Adrenal gland (tissue), 12 donors: Measurements from ENCODE around the gene ID1. TPM values are rescaled to one million over a fixed set of nuclear protein-coding genes. Genes with fewer than 3 reads are reported as not detected.
A peak's percentile ranks its signal among the peaks of the same experiment; 100 is the strongest.

Experiments used
- DNase-seq, 7 donors: peaks; one replicate each; pipeline ENCODE4 v3.0.0-alpha.2; 2019 to 2020
- H3K27ac ChIP-seq, 5 donors: fragments of 200-600 bp; sonication (generic) in 4 of 5; 1 replicate in 3 of 5; 2 replicates in 2 of 5; pipeline versions ENCODE4 v1.5.1 to v1.8.0; 2016 to 2020; ENCODE audit warnings: mild to moderate bottlenecking in 1 of 5
- H3K27me3 ChIP-seq: fragments of 200-600 bp; 2 replicates; pipeline ENCODE4 v1.8.0; 2021
- H3K36me3 ChIP-seq, 2 donors: fragments of 200-600 bp; replicated peaks in 1 of 2; 1 replicate in 1 of 2; 2 replicates in 1 of 2; pipeline versions ENCODE4 v1.5.1 to v1.8.0; 2018 to 2022
- H3K4me1 ChIP-seq, 2 donors: fragments of 200-600 bp; replicated peaks in 1 of 2; 1 replicate in 1 of 2; 2 replicates in 1 of 2; pipeline versions ENCODE4 v1.5.1 to v1.8.0; 2018 to 2021
- H3K4me3 ChIP-seq, 4 donors: fragments of 200-600 bp; sonication (generic) in 3 of 4; one replicate each; pipeline ENCODE4 v1.5.1; 2016 to 2018
- H3K9me3 ChIP-seq, 3 donors: fragments of 200-600 bp; sonication (generic) in 1 of 3; replicated peaks in 1 of 3; 1 replicate in 2 of 3; 2 replicates in 1 of 3; pipeline versions ENCODE4 v1.5.1 to v1.8.0; 2016 to 2021
- POLR2A ChIP-seq, 2 donors: fragments of 450-650 bp; IDR thresholded peaks; one replicate each; pipeline ENCODE4 v1.6.1; 2017; ENCODE audit warnings: antibody characterized with exemption in 2 of 2, mild to moderate bottlenecking in 2 of 2, moderate library complexity in 1 of 2
- WGBS, 4 donors: extraction: QIAGEN DNeasy Blood & Tissue Kit in 2 of 4; methylation state at CpG; one replicate each; pipeline versions ENCODE4 v1.1.5 to v1.1.7; 2013 to 2017; 5-methylcytosine and 5-hydroxymethylcytosine counted together
- intact Hi-C, 2 donors: fragments of 100-400 bp; cut with DNase I; formaldehyde crosslinking; loops; one replicate each; pipeline versions ENCODE4 v1.14.1 to v1.15.0; 2022 to 2023
- polyA plus RNA-seq, 3 donors: library from polyadenylated mRNA; stranded (reverse); fragments of 200-250 nt in 2 of 3; fragments of 350-450 nt in 1 of 3; fragmentation: Illumina TruSeq in 1 of 3; extraction: RNeasy Lipid Tissue Mini Kit (QIAGEN cat#74804) in 1 of 3; gene quantifications; one replicate each; pipeline ENCODE4 v1.2.3, GENCODE V29; 2013 to 2014
- total RNA-seq, 9 donors: library from RNA; depleted of rRNA in 4 of 9; stranded (reverse); fragments of >200 nt in 4 of 9; fragments of 120-200 nt in 1 of 9; fragmentation: NEBNext Ultra II Directional in 1 of 9; extraction: Animal tissue kit (Norgen Biotek cat#: 25700) in 1 of 9; gene quantifications; one replicate each; pipeline versions ENCODE4 v1.1.0 to v1.2.4, GENCODE V29; 2013 to 2023
- TF ChIP-seq, protein P1 (sequence below), 6 experiments: fragments of 450-650 bp in 4 of 6; fragments of 200-600 bp in 2 of 6; sonication (generic) in 1 of 6; IDR thresholded peaks; 1 replicate in 5 of 6; 2 replicates in 1 of 6; pipeline versions ENCODE4 v1.5.1 to v1.8.0; 2016 to 2021; ENCODE audit warnings: antibody characterized with exemption in 6 of 6, mild to moderate bottlenecking in 2 of 6, moderate library complexity in 1 of 6
- donor health status: healthy with polysubstance abuse.
- donor health status: Bipolar disorder and iron deficiency.
- donor health status: DM: yes; HTN: yes; CAD: no.
- donor health status: DM: no; HTN: no; CAD: no.
- donor health status: DM: no; HTN: no; CAD: no.
- donor health status: DM: yes; HTN: yes; CAD: no.

ID1 gene
- total and polyA plus RNA-seq, 12 donors = 19.8 to 468 (median 113) TPM

DNA sequence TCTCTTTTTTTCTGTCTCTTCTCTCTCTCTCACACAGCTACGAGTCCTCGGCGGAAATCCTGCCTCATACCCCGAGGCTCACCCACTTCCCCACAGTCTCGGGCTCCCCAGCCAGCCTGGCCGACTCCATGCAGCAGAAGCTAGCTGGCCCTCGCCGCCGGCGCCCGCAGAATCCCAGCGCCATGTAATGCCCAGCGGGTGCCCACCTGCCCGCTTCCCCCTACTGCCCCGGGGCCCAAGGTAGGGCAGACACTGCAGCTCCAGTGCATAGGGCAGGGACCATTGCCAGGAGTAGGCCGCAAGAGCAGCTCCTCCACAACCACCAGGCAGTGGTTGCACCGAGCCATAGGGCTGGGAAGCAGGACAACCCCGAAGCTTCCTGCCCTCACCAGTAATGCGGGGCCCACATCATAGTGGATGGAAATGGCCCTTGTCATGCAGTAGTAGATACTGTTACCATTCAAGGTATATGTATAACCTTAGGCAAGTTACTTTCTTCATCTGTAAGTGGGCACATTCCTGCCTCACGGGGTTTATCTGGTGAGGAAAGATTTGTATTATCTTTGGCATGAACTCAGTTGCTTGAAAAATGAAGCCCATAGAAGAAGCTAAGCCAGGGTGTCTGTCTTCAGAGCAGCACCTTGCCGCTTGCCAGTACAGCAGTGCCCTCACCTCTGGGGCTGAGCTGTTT, 36.9 kb upstream of the ID1 start:
- Histone ChIP-seq H3K4me1 (peaks cover 7 to 13% of the 10 kb centered on the region in 2 donors), H3K4me3 (no peak overlapping the region), H3K36me3 (peaks cover 0 to 36% of the 10 kb centered on the region in 2 donors), H3K27me3 (no peaks in the 10 kb centered on the region), H3K27ac (peak overlapping the region in 3 of 5 donors; percentile 24 to 95 (median 93)), H3K9me3 (no peaks in the 10 kb centered on the region)
- DNase-seq = no peak
- WGBS, 4 donors = 74 to 86% (median 79%) methylated on average over 17 to 21 of the region's 21 CpGs
- TF ChIP-seq, protein P1, sequence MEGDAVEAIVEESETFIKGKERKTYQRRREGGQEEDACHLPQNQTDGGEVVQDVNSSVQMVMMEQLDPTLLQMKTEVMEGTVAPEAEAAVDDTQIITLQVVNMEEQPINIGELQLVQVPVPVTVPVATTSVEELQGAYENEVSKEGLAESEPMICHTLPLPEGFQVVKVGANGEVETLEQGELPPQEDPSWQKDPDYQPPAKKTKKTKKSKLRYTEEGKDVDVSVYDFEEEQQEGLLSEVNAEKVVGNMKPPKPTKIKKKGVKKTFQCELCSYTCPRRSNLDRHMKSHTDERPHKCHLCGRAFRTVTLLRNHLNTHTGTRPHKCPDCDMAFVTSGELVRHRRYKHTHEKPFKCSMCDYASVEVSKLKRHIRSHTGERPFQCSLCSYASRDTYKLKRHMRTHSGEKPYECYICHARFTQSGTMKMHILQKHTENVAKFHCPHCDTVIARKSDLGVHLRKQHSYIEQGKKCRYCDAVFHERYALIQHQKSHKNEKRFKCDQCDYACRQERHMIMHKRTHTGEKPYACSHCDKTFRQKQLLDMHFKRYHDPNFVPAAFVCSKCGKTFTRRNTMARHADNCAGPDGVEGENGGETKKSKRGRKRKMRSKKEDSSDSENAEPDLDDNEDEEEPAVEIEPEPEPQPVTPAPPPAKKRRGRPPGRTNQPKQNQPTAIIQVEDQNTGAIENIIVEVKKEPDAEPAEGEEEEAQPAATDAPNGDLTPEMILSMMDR (IDR thresholded peaks at IDR 0.05) = no peak
- no peak for TF ChIP-seq POLR2A (IDR thresholded peaks at IDR 0.05)
- intact Hi-C loops = loop anchor here in 1 of 2 donors (5.0 kb wide), 1 partner anchor 44 kb away; no protein-coding TSS in a partner anchor

DNA sequence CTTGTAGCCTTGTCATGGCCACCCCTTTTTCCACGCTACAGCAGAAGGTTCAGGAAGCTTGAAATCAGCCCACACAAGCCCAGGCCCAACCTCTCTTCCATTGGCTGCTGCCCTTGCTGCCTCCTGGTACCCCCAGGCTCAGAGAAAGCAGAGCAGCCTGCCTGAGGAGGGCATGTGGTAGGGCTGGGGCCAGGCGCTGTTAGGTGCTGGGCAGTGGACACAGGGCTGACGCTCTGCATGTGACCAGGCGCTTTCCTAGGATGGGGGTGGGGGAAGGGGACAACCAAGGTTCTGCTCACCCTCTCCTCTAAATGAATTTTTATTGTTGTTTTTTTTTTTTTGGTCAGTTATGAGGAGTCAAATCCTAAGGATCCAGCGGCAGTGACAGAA, 36.3 kb upstream of the ID1 start:
- H3K27ac ChIP-seq = peak overlapping the region in 3 of 5 donors; percentile 24 to 95 (median 93)
- no peaks in the 10 kb centered on the region for H3K9me3 ChIP-seq
- no peak overlapping the region for H3K4me3 ChIP-seq
- H3K4me1 ChIP-seq = peaks cover 12 to 19% of the 10 kb centered on the region in 2 donors
- intact Hi-C loops = loop anchor here in 1 of 2 donors (5.0 kb wide), 1 partner anchor 44 kb away; no protein-coding TSS in a partner anchor
- H3K36me3 ChIP-seq = peaks cover 0 to 30% of the 10 kb centered on the region in 2 donors
- 79 to 89% (median 81%) methylated on average over 4 to 5 of the region's 5 CpGs for WGBS, 4 donors
- H3K27me3 ChIP-seq = no peaks in the 10 kb centered on the region
- TF ChIP-seq, protein P1 (IDR thresholded peaks at IDR 0.05) = no peak
- no peak for TF ChIP-seq POLR2A (IDR thresholded peaks at IDR 0.05)
- no peak for DNase-seq

- TF ChIP-seq POLR2A (IDR thresholded peaks at IDR 0.05) = no peak
- TF ChIP-seq, protein P1 (IDR thresholded peaks at IDR 0.05) = peak; percentile 60 to 79 (median 76)
- DNase-seq = peak; percentile 50 to 77 (median 62)
- no peak overlapping the region for H3K4me3 ChIP-seq
- H3K27me3 ChIP-seq = no peaks in the 10 kb centered on the region
- H3K27ac ChIP-seq = peak overlapping the region in 4 of 5 donors; percentile 10 to 95 (median 58)
- peaks cover 0 to 24% of the 10 kb centered on the region in 2 donors for H3K36me3 ChIP-seq
- no peaks in the 10 kb centered on the region for H3K9me3 ChIP-seq
- peaks cover 13 to 24% of the 10 kb centered on the region in 2 donors for H3K4me1 ChIP-seq
- intact Hi-C loops = loop anchor here (5.0 kb wide), 2 partner anchors 43 to 153 kb away; partner anchors contain the start of gene BCL2L1 (in 1 of the 2)
- WGBS, 4 donors = 26 to 31% (median 30%) methylated on average over 10 of the region's 10 CpGs
These were observed 35.7 kb upstream of the ID1 start for GRCh38 chr20:31569163-31570020.

- no peak for DNase-seq
- H3K9me3 ChIP-seq = no peaks in the 10 kb centered on the region
- H3K36me3 ChIP-seq = peaks cover 0 to 18% of the 10 kb centered on the region in 2 donors
- intact Hi-C loops = loop anchor here in 1 of 2 donors (5.0 kb wide), 1 partner anchor 152 kb away; the partner anchor contains the start of gene BCL2L1
- peaks cover 13 to 24% of the 10 kb centered on the region in 2 donors for H3K4me1 ChIP-seq
- H3K27ac ChIP-seq = peak overlapping the region in 4 of 5 donors; percentile 10 to 95 (median 58)
- no peaks in the 10 kb centered on the region for H3K27me3 ChIP-seq
- TF ChIP-seq POLR2A (IDR thresholded peaks at IDR 0.05) = no peak
- TF ChIP-seq, protein P1 (IDR thresholded peaks at IDR 0.05) = no peak
- 77 to 82% (median 81%) methylated on average over 8 of the region's 8 CpGs; no CpG with 5 or more reads in 1 of the 4 donors for WGBS, 4 donors
- H3K4me3 ChIP-seq = no peak overlapping the region
These were observed 35.0 kb upstream of the ID1 start for GRCh38 chr20:31570021-31570463.
